ENCODE data around the gene SBNO1.
A peak's percentile ranks its signal among the peaks of the same experiment; 100 is the strongest.
"Not testable (repeated sequence)": the region's sequence is repeated elsewhere in the genome, so short reads cannot be mapped to it uniquely, and the experiment has no call there.

SBNO1 gene

DNA sequence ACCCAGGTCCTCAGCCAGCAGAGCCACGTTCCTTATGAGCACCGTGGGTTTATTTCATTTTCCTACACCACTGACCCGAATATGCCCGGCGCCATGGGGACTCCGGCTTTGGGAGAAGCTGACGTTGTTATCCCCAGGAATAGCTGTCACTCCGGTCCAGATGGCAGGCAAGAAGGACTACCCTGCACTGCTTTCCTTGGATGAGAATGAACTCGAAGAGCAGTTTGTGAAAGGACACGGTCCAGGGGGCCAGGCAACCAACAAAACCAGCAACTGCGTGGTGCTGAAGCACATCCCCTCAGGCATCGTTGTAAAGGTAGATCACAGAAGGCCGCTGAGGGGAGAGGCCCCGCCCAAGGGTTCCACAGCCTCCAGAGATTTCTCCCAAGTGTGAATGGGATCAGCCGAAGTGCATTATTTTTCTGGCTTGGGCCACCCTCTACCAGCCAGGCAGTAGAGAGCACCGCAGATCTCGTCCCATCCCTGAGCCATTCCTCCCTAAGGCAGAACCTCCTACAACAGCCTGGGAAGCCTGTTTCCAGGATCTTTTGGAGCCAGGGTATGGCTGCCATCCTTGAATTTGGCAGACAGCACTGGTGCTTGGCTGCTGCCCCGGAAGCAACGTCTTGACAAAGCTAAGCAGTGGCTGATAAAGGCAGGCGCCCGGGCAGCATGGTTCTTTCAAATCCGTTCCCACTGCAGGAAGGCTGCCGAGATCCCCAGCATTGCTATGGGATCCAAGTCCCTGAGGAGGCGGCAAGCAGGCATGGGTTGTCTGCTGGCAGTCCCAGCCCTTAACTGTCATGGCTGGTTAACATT is 110.8 kb downstream of the SBNO1 start:
- Histone ChIP-seq H3K4me3 (ENCODE audit: low read length) (no peak overlapping the region), H3K27me3 (replicated peaks; ENCODE audit: control insufficient read depth, insufficient read depth, low read length) (no peaks in the 10 kb centered on the region), H3K36me3 (ENCODE audit: control insufficient read depth, insufficient read depth, low read length, severe bottlenecking) (peaks cover 52% of the 10 kb centered on the region), H3K4me1 (ENCODE audit: control insufficient read depth, insufficient read depth, low read length) (peaks cover 13% of the 10 kb centered on the region), H3K9me3 (ENCODE audit: control insufficient read depth, low read length) (no peaks in the 10 kb centered on the region), H3K9ac (ENCODE audit: low read length) (no peak overlapping the region)
- DNase-seq (ENCODE audit: low read depth): no peak

DNA sequence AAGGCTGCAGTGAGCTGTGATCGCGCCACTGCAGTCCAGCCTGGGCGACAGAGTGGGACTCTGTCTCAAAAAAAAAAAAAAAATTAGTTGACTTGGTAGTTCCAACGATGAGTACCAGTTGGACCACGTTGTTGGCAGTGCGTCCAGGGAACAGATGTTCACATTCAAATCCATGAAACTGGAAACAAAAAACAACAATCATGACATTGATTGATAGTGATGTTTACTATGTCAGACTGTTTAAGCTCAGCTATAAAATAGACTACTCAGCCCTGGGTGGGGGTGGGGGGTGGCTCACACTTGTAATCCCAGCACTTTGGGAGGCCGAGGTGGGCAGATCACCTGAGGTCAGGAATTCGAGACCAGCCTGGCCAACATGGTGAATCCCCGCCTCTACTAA is 112.3 kb downstream of the SBNO1 start:
- not testable (repeated sequence) for DNase-seq (ENCODE audit: low read depth); H3K4me1 ChIP-seq (ENCODE audit: control insufficient read depth, insufficient read depth, low read length)
- H3K36me3 ChIP-seq (ENCODE audit: control insufficient read depth, insufficient read depth, low read length, severe bottlenecking): peaks cover 45% of the 10 kb centered on the region

DNA sequence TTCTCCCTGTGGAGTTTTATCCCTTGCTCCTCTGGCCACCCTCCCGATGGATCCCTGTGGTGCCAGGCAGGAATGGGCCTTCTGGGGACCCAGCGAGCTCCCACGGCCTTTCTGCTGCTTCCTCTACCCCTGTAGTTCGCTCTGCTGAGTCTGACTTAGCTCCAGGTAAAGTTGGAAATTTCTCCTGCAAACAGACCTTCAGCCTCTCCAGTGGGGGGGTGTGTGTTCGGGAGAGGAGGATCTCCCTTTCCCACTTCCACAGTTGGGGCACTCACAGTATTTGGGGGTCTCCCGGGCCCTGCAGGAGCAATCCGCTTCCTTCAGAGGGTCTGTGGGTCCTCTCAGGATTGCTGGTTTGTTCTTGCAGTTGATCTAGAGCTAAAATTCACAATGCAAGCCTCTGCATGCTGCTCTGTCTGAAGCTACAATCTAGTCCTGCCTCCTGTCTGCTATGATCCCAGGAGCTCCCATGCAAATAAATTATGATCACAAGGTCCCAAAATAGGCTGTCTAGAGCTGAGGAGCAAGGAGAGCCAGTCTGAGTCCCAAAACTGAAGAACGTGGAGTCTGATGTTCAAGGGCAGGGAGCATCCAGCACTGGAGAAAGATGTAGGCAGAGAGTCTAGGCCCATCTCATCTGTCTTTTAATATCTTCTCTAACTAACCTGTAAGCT is 113.1 kb downstream of the SBNO1 start:
- DNase-seq (ENCODE audit: low read depth): no peak
- Histone ChIP-seq H3K4me1 (ENCODE audit: control insufficient read depth, insufficient read depth, low read length) (peaks cover 7% of the 10 kb centered on the region), H3K9me3 (ENCODE audit: control insufficient read depth, low read length) (no peaks in the 10 kb centered on the region), H3K36me3 (ENCODE audit: control insufficient read depth, insufficient read depth, low read length, severe bottlenecking) (peaks cover 40% of the 10 kb centered on the region), H3K4me3 (ENCODE audit: low read length) (no peak overlapping the region), H3K9ac (ENCODE audit: low read length) (no peak overlapping the region), H3K27me3 (replicated peaks; ENCODE audit: control insufficient read depth, insufficient read depth, low read length) (no peaks in the 10 kb centered on the region)

More for the DNA sequence above, 112.3 kb downstream of the SBNO1 start:
- not testable (repeated sequence) for H3K9ac ChIP-seq (ENCODE audit: low read length); H3K4me3 ChIP-seq (ENCODE audit: low read length); H3K27me3 ChIP-seq (replicated peaks; ENCODE audit: control insufficient read depth, insufficient read depth, low read length); H3K9me3 ChIP-seq (ENCODE audit: control insufficient read depth, low read length)

DNA sequence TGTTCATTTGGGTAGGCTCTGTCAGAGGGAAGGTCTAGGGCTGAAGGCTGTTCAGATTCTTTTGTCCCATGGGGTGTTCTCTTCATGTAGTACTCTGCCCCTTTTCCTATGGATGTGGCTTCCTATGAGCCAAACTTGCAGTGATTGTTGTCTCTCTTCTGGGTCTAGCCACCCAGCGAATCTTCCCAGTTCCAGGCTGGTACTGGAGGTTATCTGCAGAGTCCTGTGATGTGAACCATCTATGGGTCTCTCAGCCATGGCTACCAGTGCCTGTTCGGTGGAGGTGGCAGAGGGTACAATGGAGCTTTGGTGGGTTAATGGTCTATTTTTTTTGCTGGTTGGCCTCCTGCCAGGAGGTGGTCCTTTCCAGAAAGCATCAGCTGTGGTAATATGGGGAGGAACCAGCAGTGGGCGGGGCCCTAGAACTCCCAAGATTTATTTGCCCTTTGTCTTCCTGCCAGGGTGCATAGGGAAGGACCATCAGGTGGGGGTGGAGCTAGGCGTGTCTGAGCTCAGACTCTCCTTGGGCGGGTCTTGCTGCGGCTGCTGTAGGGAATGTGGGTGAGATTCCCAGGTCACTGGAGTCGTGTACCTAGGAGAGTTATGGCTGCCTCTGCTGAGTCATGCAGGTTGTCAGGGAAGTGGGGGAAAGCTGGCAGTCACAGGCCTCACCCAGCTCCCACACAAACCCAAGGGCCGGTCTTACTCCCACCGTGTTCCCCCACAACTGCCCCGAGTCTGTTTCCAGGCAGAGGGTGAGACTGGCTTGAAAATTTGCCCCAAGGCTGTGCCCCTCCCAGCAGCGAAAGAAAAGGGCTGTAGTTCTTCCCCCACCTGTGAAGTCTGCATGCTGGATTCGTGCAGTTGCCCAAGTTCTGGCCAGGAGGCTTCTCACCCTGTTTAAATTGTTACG is 113.9 kb downstream of the SBNO1 start:
- no peaks in the 10 kb centered on the region for H3K9me3 ChIP-seq (ENCODE audit: control insufficient read depth, low read length)
- peaks cover 7% of the 10 kb centered on the region for H3K4me1 ChIP-seq (ENCODE audit: control insufficient read depth, insufficient read depth, low read length)
- H3K4me3 ChIP-seq (ENCODE audit: low read length): no peak overlapping the region
- no peaks in the 10 kb centered on the region for H3K27me3 ChIP-seq (replicated peaks; ENCODE audit: control insufficient read depth, insufficient read depth, low read length)
- H3K9ac ChIP-seq (ENCODE audit: low read length): no peak overlapping the region
- peaks cover 33% of the 10 kb centered on the region for H3K36me3 ChIP-seq (ENCODE audit: control insufficient read depth, insufficient read depth, low read length, severe bottlenecking)
- no peak for DNase-seq (ENCODE audit: low read depth)

DNA sequence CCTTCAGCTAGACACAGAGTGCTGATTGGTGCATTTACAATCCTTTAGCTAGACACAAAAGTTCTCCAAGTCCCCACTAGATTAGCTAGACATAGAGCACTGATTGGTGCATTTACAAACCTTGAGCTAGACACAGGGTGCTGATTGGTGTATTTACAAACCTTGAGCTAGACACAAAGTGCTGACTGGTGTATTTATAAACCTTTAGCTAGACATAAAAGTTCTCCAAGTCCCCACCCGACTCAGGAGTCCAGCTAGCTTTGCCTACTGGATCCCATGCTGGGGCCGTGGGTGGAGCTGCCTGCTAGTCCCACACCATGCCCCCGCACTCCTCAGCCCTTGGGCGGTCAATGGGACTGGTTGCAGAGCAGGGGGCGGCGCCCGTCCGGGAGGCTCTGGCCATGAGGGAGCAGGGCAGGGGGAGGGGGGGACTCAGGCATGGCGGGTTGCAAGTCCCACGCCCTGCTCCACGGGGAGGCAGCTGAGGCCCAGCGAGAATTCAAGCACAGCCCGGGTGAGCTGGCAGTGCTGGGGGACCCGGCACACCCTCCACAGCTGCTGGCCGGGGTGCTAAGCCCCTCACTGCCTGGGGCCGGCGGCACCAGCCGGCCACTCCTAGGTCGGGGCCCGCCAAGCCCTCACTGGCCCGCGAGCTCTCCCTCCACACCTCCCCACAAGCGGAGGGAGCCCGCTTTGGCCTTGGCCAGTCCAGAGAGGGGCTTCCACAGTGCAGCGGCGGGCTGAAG is 115.5 kb downstream of the SBNO1 start:
- not testable (repeated sequence) for DNase-seq (ENCODE audit: low read depth); H3K27me3 ChIP-seq (replicated peaks; ENCODE audit: control insufficient read depth, insufficient read depth, low read length); H3K9ac ChIP-seq (ENCODE audit: low read length); H3K9me3 ChIP-seq (ENCODE audit: control insufficient read depth, low read length); H3K4me3 ChIP-seq (ENCODE audit: low read length); H3K4me1 ChIP-seq (ENCODE audit: control insufficient read depth, insufficient read depth, low read length)
- peaks cover 20% of the 10 kb centered on the region for H3K36me3 ChIP-seq (ENCODE audit: control insufficient read depth, insufficient read depth, low read length, severe bottlenecking)

DNA sequence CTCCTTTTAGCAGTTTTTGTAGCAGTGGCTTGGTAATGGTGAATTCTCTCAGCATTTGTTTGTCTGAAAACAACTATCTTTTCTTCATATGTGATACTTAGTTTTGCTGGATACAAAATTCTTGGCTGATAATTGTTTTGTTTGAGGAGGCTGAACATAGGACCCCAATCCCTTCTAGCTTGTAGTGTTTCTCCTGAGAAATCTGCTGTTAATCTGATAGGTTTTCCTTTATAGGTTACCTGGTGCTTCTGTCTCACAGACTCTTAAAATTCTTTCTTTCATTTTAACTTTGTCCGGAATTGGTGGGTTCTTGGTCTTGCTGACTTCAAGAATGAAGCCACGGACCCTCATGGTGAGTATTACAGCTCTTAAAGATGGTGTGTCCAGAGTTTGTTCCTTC is 116.5 kb downstream of the SBNO1 start:
- H3K4me3 ChIP-seq (ENCODE audit: low read length); H3K4me1 ChIP-seq (ENCODE audit: control insufficient read depth, insufficient read depth, low read length); H3K9ac ChIP-seq (ENCODE audit: low read length); H3K27me3 ChIP-seq (replicated peaks; ENCODE audit: control insufficient read depth, insufficient read depth, low read length); DNase-seq (ENCODE audit: low read depth); H3K9me3 ChIP-seq (ENCODE audit: control insufficient read depth, low read length): not testable (repeated sequence)
- H3K36me3 ChIP-seq (ENCODE audit: control insufficient read depth, insufficient read depth, low read length, severe bottlenecking): peaks cover 14% of the 10 kb centered on the region

DNA sequence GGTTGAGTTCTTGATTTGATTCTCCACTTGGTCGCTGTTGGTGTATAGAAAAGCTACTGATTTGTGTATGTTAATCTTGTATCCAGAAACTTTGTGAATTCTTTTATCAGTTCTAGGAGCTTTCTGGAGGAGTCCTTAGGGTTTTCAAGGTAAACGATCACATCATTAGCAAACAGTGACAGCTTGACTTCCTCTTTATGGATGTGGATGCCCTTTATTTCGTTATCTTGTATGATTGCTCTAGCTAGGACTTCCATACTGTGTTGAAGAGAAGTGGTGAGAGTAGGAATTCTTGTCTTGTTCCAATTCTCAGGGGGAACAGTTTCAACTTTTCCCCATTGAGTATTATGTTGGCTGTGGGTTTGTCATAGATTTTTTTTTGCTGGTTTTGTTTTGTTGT is 119.0 kb downstream of the SBNO1 start:
- H3K4me1 ChIP-seq (ENCODE audit: control insufficient read depth, insufficient read depth, low read length): peaks cover 6% of the 10 kb centered on the region
- peaks cover 5% of the 10 kb centered on the region for H3K36me3 ChIP-seq (ENCODE audit: control insufficient read depth, insufficient read depth, low read length, severe bottlenecking)
- H3K9ac ChIP-seq (ENCODE audit: low read length): no peak overlapping the region
- DNase-seq (ENCODE audit: low read depth): no peak
- no peaks in the 10 kb centered on the region for H3K27me3 ChIP-seq (replicated peaks; ENCODE audit: control insufficient read depth, insufficient read depth, low read length)
- no peaks in the 10 kb centered on the region for H3K9me3 ChIP-seq (ENCODE audit: control insufficient read depth, low read length)
- H3K4me3 ChIP-seq (ENCODE audit: low read length): no peak overlapping the region

DNA sequence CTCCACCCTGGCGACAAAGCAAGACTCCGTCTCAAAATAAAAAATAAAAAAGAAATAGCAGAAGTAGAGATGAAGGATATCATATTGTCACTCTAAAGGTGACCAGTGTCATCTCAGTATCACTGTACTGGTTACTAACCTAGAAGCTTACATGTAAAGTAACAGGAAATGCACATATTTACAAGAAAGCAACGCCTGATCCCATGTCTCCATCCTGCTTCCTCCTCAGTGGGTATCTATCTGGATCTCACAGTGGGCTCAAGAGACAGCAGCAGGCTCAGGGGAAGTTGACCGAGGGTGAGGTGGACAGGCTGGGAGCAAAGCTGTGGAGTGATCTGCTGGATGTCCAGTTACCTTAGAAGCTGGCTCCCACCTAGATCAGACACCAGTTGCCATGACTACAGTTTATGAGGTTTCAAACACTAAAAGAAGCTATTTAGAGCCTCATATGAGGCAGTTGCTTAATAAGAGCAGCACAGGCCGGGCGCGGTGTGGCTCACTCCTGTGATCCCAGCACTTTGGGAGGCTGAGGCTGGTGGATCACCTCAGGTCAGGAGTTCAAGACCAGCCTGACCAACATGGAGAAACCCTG is 120.9 kb downstream of the SBNO1 start:
- H3K4me1 ChIP-seq (ENCODE audit: control insufficient read depth, insufficient read depth, low read length): peaks cover 6% of the 10 kb centered on the region
- peaks cover 4% of the 10 kb centered on the region for H3K36me3 ChIP-seq (ENCODE audit: control insufficient read depth, insufficient read depth, low read length, severe bottlenecking)
- H3K9me3 ChIP-seq (ENCODE audit: control insufficient read depth, low read length): no peaks in the 10 kb centered on the region
- H3K4me3 ChIP-seq (ENCODE audit: low read length): no peak overlapping the region
- no peak overlapping the region for H3K9ac ChIP-seq (ENCODE audit: low read length)
- no peaks in the 10 kb centered on the region for H3K27me3 ChIP-seq (replicated peaks; ENCODE audit: control insufficient read depth, insufficient read depth, low read length)
- no peak for DNase-seq (ENCODE audit: low read depth)

DNA sequence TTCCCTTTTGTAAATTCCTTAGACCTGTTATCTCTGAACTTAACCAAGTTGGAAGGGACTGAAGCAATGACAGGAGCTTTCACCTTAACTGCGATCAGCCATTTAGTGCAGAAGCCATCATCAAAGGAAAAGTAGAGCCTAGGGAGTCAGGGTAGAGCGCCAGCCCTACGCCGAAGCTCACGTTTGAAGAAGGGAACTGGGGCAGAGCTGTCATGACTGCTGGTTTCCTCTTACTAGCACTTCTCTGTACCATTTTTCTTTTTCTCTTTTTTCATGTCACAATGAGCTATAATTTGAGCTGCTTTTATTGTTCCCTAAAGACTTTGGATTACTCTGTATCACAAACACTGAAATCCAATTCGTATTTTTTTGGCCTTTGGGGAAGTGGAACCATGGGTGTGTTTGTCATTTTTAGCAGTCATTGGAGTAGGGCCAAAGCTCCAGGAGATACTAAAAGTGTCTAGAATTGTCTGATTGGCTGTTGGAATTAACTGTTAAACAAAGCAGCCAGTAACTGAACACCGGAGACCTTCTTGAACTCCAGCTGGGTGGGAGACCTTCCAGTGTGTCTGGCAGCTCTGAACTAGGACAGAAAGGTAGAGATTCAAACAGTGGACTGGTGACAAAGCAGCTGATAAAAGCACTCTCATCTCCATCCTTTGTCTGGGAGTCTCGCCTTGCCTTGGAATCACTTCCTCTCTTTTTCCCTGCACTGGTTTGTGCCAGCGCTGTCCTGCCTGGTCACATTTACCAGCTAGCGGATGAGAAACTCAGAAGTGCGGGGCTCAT is 122.3 kb downstream of the SBNO1 start:
- Histone ChIP-seq H3K4me1 (ENCODE audit: control insufficient read depth, insufficient read depth, low read length) (peaks cover 6% of the 10 kb centered on the region), H3K27me3 (replicated peaks; ENCODE audit: control insufficient read depth, insufficient read depth, low read length) (no peaks in the 10 kb centered on the region), H3K9me3 (ENCODE audit: control insufficient read depth, low read length) (no peaks in the 10 kb centered on the region), H3K4me3 (ENCODE audit: low read length) (no peak overlapping the region), H3K9ac (ENCODE audit: low read length) (no peak overlapping the region), H3K36me3 (ENCODE audit: control insufficient read depth, insufficient read depth, low read length, severe bottlenecking) (no peaks in the 10 kb centered on the region)
- peak; percentile 8 for DNase-seq (ENCODE audit: low read depth)
